ENCODE measurements around the gene EYS.
A peak's percentile ranks its signal among the peaks of the same experiment; 100 is the strongest.

The EYS gene

DNA sequence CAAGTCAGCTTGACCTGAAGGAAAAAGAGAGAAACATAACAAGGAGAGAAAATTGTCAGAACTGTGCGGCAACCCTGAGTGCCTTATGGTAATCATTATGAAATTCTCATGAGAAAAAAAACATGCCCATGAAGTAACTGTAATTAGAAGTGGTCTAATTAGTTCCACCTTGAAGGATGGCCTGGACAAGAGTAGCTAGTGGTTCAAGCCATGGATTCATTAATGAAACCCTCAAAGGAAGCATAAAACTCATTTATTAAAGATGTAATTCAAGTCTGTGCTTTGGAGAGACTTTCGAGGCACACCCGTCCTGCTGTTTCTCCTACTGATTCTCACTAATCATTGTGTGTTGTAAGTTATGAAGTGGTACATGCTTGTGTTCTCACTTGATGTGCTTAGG lies 1911.2 kb downstream of the EYS start:
- ChIA-PET CTCF (interaction anchor here (1.2 kb wide), 1 partner anchor 11 kb away, joined by 4 read pairs; no protein-coding TSS in a partner anchor), POLR2A (no interaction called here)
- TF ChIP-seq, protein P1, sequence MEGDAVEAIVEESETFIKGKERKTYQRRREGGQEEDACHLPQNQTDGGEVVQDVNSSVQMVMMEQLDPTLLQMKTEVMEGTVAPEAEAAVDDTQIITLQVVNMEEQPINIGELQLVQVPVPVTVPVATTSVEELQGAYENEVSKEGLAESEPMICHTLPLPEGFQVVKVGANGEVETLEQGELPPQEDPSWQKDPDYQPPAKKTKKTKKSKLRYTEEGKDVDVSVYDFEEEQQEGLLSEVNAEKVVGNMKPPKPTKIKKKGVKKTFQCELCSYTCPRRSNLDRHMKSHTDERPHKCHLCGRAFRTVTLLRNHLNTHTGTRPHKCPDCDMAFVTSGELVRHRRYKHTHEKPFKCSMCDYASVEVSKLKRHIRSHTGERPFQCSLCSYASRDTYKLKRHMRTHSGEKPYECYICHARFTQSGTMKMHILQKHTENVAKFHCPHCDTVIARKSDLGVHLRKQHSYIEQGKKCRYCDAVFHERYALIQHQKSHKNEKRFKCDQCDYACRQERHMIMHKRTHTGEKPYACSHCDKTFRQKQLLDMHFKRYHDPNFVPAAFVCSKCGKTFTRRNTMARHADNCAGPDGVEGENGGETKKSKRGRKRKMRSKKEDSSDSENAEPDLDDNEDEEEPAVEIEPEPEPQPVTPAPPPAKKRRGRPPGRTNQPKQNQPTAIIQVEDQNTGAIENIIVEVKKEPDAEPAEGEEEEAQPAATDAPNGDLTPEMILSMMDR (IDR thresholded peaks at IDR 0.05; ENCODE audit: control extremely low read depth, extremely low read depth, low read depth, missing control alignments): no peak
- DNase-seq (ENCODE audit: extremely low spot score): no peak

DNA sequence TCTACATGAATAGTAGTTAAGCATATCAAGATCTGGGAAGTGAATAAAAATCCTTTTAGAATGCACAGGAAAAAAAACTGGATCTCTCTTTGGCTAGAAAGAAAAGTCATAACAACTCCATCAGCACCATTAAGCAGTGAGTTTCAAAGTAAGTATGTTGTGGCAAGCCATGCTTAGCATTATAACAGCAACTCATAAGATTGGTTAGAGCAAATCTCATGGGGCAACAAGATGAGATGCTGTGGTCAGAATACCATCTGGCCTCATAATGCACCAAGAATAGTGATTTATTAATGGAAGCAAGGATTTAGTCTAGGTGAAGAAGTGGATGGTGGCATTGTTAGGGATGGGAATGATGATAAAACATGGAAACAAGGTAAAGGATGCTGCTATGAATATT lies 1912.0 kb downstream of the EYS start:
- no peak for DNase-seq (ENCODE audit: extremely low spot score)
- CTCF ChIA-PET: interaction anchor here (1.5 kb wide), 1 partner anchor 197 kb away, joined by 4 read pairs; no protein-coding TSS in a partner anchor
- POLR2A ChIA-PET: no interaction called here
- TF ChIP-seq, protein P1 (IDR thresholded peaks at IDR 0.05; ENCODE audit: control extremely low read depth, extremely low read depth, low read depth, missing control alignments): no peak

DNA sequence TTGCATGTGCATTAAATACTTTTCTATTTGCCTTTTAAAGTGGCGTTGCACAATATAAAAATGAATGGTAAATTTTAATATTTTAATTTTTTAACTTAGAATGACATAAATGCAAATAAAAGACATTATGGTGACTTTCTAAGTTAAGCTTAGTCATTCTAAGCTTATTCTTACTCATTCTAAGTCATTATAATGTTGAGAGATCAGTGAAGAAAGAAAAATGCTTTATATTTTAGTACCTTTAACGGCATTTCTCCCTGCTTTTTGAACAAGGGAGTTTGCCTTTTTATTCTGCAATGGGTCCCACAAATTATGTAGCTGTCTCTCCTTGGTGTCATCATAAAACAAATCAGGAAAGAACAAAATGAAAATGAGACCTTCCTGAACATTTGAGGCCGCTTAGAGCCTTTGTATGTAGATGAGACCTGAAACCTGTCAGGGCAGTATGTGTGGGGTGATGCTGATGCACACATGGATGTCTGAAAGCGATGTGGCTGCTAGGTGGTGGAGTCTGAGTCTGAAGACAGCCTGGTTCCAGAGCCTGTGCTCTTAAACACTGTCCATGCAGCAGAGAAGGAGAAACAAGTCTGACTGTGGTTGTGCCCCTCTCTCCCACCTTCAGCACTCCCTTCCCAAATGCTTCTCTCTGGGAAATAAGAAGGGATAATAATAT lies 1913.4 kb downstream of the EYS start:
- DNase-seq (ENCODE audit: extremely low spot score): no peak
- TF ChIP-seq, protein P1 (IDR thresholded peaks at IDR 0.05; ENCODE audit: control extremely low read depth, extremely low read depth, low read depth, missing control alignments): no peak
- POLR2A ChIA-PET: no interaction called here
- CTCF ChIA-PET: interaction anchor here (0.7 kb wide), 1 partner anchor 9 kb away, joined by 3 read pairs; no protein-coding TSS in a partner anchor

DNA sequence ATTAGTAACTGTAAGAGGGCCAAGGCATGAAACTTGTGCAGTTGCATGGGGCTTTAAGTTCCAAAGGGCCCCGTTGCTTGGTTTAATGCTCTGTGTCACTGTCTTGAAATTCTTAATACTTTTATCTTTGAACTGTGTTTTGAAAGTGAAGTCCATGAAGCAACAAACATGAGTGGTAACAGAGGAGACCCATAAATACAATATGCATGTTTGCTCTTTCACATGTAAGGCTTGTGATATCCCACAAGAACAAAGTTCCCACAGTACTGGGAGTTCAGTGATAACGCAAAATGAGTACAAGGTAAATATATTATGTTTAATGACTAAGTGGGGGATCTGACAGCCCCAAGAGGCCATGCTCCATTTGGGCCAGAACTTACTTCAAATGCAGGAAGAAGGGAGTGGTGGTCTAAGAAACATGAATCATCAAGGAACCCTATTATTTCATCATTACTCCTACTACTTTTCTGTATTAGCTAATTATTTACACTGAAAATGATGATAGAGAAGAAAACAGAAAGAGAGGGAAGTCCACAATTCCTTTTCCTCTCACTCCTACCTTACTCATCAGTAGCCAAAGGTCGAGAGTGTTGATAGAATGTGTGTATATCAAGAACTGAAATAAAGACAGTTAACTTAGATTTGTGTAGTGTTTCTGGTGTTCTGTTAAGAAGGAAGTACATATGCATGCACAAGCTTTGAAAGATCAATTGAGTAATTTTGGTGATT lies 1914.1 kb downstream of the EYS start:
- no peak for DNase-seq (ENCODE audit: extremely low spot score)
- ChIA-PET POLR2A (no interaction called here), CTCF (interaction anchor here (0.7 kb wide), 1 partner anchor 9 kb away, joined by 3 read pairs; no protein-coding TSS in a partner anchor)
- TF ChIP-seq, protein P1 (IDR thresholded peaks at IDR 0.05; ENCODE audit: control extremely low read depth, extremely low read depth, low read depth, missing control alignments): no peak

- ChIA-PET CTCF (interaction anchor here (0.8 to 3.0 kb wide), 4 partner anchors 10 to 483 kb away, joined by 3 to 11 read pairs (median 4); no protein-coding TSS in a partner anchor), POLR2A (no interaction called here)
- peak; percentile 27 for DNase-seq (ENCODE audit: extremely low spot score)
- TF ChIP-seq, protein P1 (IDR thresholded peaks at IDR 0.05; ENCODE audit: control extremely low read depth, extremely low read depth, low read depth, missing control alignments): no peak
These were observed 1916.7 kb downstream of the EYS start for GRCh38 chr6:63790334-63790733.

DNA sequence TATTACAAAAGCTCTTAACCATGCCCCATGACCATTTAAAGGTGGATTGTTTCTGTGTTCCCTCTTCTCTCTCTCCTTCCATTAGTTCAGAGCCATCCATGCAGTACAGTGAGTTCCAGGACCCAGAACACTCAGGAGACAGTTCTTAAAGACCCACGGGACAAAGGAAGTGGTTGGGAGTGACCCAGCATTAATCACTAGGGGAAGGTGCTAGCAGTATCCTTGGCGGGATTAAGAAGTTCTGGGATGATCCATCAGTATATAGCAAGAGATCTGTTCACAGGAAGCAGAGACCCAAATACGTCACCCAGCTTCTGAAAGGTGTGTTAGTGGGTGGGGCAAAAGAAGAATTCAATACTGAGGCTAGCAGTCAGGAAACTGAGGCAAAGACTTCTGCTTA lies 1917.3 kb downstream of the EYS start:
- TF ChIP-seq, protein P1 (IDR thresholded peaks at IDR 0.05; ENCODE audit: control extremely low read depth, extremely low read depth, low read depth, missing control alignments): no peak
- DNase-seq (ENCODE audit: extremely low spot score): no peak
- POLR2A ChIA-PET: no interaction called here
- CTCF ChIA-PET: interaction anchor here (0.7 to 3.0 kb wide), 2 partner anchors 11 to 15 kb away, joined by 3 to 11 read pairs; no protein-coding TSS in a partner anchor

All from GM10248 (cell line).